Anterior cingulate cortex (tissue), 58 donors: ENCODE measurements around the gene SFT2D1.

Experiments used
- DNase-seq, 58 donors: peaks; one replicate each; lab custom pipeline; 2025; lab: John Stamatoyannopoulos, UW

The SFT2D1 gene

GRCh38 chr6:166308769-166309589, 33.4 kb downstream of the SFT2D1 start:
- DNase-seq, result peak in 21 of 58 donors; percentile 15 to 77 (median 52)

GRCh38 chr6:166308033-166308768, 34.1 kb downstream of the SFT2D1 start, which contains the start of gene PRR18:
Gene PRR18 (minus strand): TSS chr6:166308392. CDS start chr6:166308142, 250 bp downstream.
- peak in 49 of 58 donors; percentile 38 to 87 (median 73) for DNase-seq

GRCh38 chr6:166307082-166308032, 35.0 kb downstream of the SFT2D1 start:
- peak in 11 of 58 donors; percentile 38 to 73 (median 62) for DNase-seq

- no peak for DNase-seq
These were observed 35.8 kb downstream of the SFT2D1 start for GRCh38 chr6:166306378-166307081.

GRCh38 chr6:166305562-166306117, 36.7 kb downstream of the SFT2D1 start:
- peak in 15 of 58 donors; percentile 20 to 70 (median 43) for DNase-seq

- peak in 2 of 58 donors; percentile 21 to 22 for DNase-seq
These were observed 38.2 kb downstream of the SFT2D1 start for GRCh38 chr6:166304106-166304505.

- no peak for DNase-seq
These were observed 40.5 kb downstream of the SFT2D1 start for GRCh38 chr6:166301611-166302529.

- peak in 3 of 58 donors; percentile 14 to 34 (median 29) for DNase-seq
These were observed 41.9 kb downstream of the SFT2D1 start for GRCh38 chr6:166300357-166300987.

- DNase-seq, result peak in 52 of 58 donors; percentile 22 to 94 (median 76)
These were observed 44.7 kb downstream of the SFT2D1 start for GRCh38 chr6:166297606-166298005.

- peak in 9 of 58 donors; percentile 33 to 77 (median 43) for DNase-seq
These were observed 46.1 kb downstream of the SFT2D1 start for GRCh38 chr6:166296035-166296883.

- DNase-seq, result no peak
These were observed 48.4 kb downstream of the SFT2D1 start for GRCh38 chr6:166293731-166294584.

- no peak for DNase-seq
These were observed 52.9 kb downstream of the SFT2D1 start for GRCh38 chr6:166289207-166290060.

GRCh38 chr6:166286839-166287271, 55.5 kb downstream of the SFT2D1 start:
- DNase-seq, result no peak

GRCh38 chr6:166285233-166285632, 57.1 kb downstream of the SFT2D1 start:
- peak in 4 of 58 donors; percentile 13 to 40 (median 28) for DNase-seq

GRCh38 chr6:166284640-166285039, 57.7 kb downstream of the SFT2D1 start:
- DNase-seq, result no peak
